Activated CD8-positive, alpha-beta T cell treated with anti-CD3 and anti-CD28 coated beads, Interleukin-2, amount 10 ng/mL, durations not matched to agents 7 days and 5 days (primary cell): ENCODE measurements around the gene PNMA6E. TPM values are rescaled to one million over a fixed set of nuclear protein-coding genes. Genes with fewer than 3 reads are reported as not detected.
A peak's percentile ranks its signal among the peaks of the same experiment; 100 is the strongest.
"Not testable (repeated sequence)": the region's sequence is repeated elsewhere in the genome, so short reads cannot be mapped to it uniquely, and the experiment has no call there.

Experiments used
- ATAC-seq: fragments of 150-1000 bp; cut with Tn5 transposase; one replicate; pipeline ENCODE4 v1.10.0; 2021; ENCODE audit warnings: moderate library complexity
- CTCF ChIA-PET: fragments of 350-600 bp; sonication (Branson Sonifier 250); formaldehyde crosslinking; loops from one replicate; lab custom pipeline; 2021; ENCODE audit warnings: antibody characterized with exemption; lab: Charles Lee
- POLR2A ChIA-PET: fragments of 350-600 bp; sonication (Branson Sonifier 250); formaldehyde crosslinking; loops from one replicate; lab custom pipeline; 2021; ENCODE audit warnings: antibody characterized with exemption; lab: Charles Lee
- DNase-seq: peaks from one replicate; pipeline ENCODE4 v3.0.0-alpha.2; 2020
- H3K27ac Mint-ChIP-seq: one replicate; pipeline ENCODE4 v1.8.0; 2021; ENCODE audit warnings: mild to moderate bottlenecking, mixed read lengths
- H3K27me3 Mint-ChIP-seq: one replicate; pipeline ENCODE4 v1.8.0; 2021; ENCODE audit warnings: low read depth, mixed read lengths
- H3K36me3 Mint-ChIP-seq: one replicate; pipeline ENCODE4 v1.8.0; 2021; ENCODE audit warnings: low read depth, mixed read lengths
- H3K4me1 Mint-ChIP-seq: one replicate; pipeline ENCODE4 v1.8.0; 2021; ENCODE audit warnings: low read depth, mixed read lengths
- H3K4me3 Mint-ChIP-seq: one replicate; pipeline ENCODE4 v1.8.0; 2021; ENCODE audit warnings: mild to moderate bottlenecking, mixed read lengths
- H3K9me3 Mint-ChIP-seq: one replicate; pipeline ENCODE4 v1.8.0; 2022; ENCODE audit warnings: mixed read lengths; ENCODE audit not compliant: insufficient read depth
- total RNA-seq, 2 experiments: library from RNA; stranded (reverse); gene quantifications; one replicate each; pipeline ENCODE4 v1.2.3, GENCODE V29; 2021

PNMA6E gene
- total RNA-seq, 2 experiments from 2014 or later = not detected

GRCh38 chrX:153400146-153401132 lies 711 bp downstream of the PNMA6E start:
- no peak overlapping the region for H3K4me3 Mint-ChIP-seq
- H3K4me1 Mint-ChIP-seq = peaks cover 9% of the 10 kb centered on the region
- peaks cover 5% of the 10 kb centered on the region for H3K27me3 Mint-ChIP-seq
- CTCF ChIA-PET = interaction anchor here (1.0 kb wide), 1 partner anchor 70 kb away, joined by 3 read pairs; the partner anchor contains the start of gene HAUS7
- H3K27ac Mint-ChIP-seq = no peak overlapping the region
- H3K36me3 Mint-ChIP-seq = no peaks in the 10 kb centered on the region
- DNase-seq (peak; percentile 58), ATAC-seq (peak; percentile 58)
- POLR2A ChIA-PET = no interaction called here
- no peaks in the 10 kb centered on the region for H3K9me3 Mint-ChIP-seq

GRCh38 chrX:153398275-153398960 lies 2.7 kb downstream of the PNMA6E start:
- ChIA-PET CTCF (no interaction called here), POLR2A (no interaction called here)
- no peak overlapping the region for H3K27ac Mint-ChIP-seq
- H3K27me3 Mint-ChIP-seq = peaks cover 5% of the 10 kb centered on the region
- no peaks in the 10 kb centered on the region for H3K9me3 Mint-ChIP-seq
- ATAC-seq (no peak), DNase-seq (no peak)
- H3K4me3 Mint-ChIP-seq = no peak overlapping the region
- H3K4me1 Mint-ChIP-seq = peaks cover 11% of the 10 kb centered on the region
- H3K36me3 Mint-ChIP-seq = no peaks in the 10 kb centered on the region

GRCh38 chrX:153397256-153397960 lies 3.7 kb downstream of the PNMA6E start:
- H3K4me3 Mint-ChIP-seq = no peak overlapping the region

GRCh38 chrX:153396320-153397195 lies 4.6 kb downstream of the PNMA6E start:
- H3K4me1 Mint-ChIP-seq = peaks cover 11% of the 10 kb centered on the region
- ChIA-PET CTCF (no interaction called here), POLR2A (no interaction called here)
- no peak overlapping the region for H3K4me3 Mint-ChIP-seq
- H3K36me3 Mint-ChIP-seq = no peaks in the 10 kb centered on the region
- DNase-seq = no peak
- H3K27me3 Mint-ChIP-seq = no peaks in the 10 kb centered on the region
- H3K27ac Mint-ChIP-seq = no peak overlapping the region
- H3K9me3 Mint-ChIP-seq = no peaks in the 10 kb centered on the region
- ATAC-seq = no peak

More at GRCh38 chrX:153397256-153397960, 3.7 kb downstream of the PNMA6E start:
- peaks cover 11% of the 10 kb centered on the region for H3K4me1 Mint-ChIP-seq
- no peak overlapping the region for H3K27ac Mint-ChIP-seq
- no peaks in the 10 kb centered on the region for H3K9me3 Mint-ChIP-seq
- DNase-seq = no peak
- no peak for ATAC-seq
- H3K36me3 Mint-ChIP-seq = no peaks in the 10 kb centered on the region
- ChIA-PET POLR2A (no interaction called here), CTCF (no interaction called here)
- H3K27me3 Mint-ChIP-seq = no peaks in the 10 kb centered on the region

GRCh38 chrX:153395613-153396319 lies 5.4 kb downstream of the PNMA6E start:
- no peaks in the 10 kb centered on the region for H3K9me3 Mint-ChIP-seq
- no peak overlapping the region for H3K4me3 Mint-ChIP-seq
- H3K27me3 Mint-ChIP-seq = no peaks in the 10 kb centered on the region
- ChIA-PET POLR2A (no interaction called here), CTCF (no interaction called here)
- no peaks in the 10 kb centered on the region for H3K36me3 Mint-ChIP-seq
- no peak for ATAC-seq
- DNase-seq = no peak
- no peak overlapping the region for H3K27ac Mint-ChIP-seq
- peaks cover 11% of the 10 kb centered on the region for H3K4me1 Mint-ChIP-seq

- Mint-ChIP-seq H3K27ac (no peak overlapping the region), H3K9me3 (no peaks in the 10 kb centered on the region), H3K36me3 (no peaks in the 10 kb centered on the region), H3K27me3 (no peaks in the 10 kb centered on the region), H3K4me1 (peaks cover 6% of the 10 kb centered on the region), H3K4me3 (no peak overlapping the region)
- CTCF ChIA-PET = no interaction called here
- POLR2A ChIA-PET = no interaction called here
- ATAC-seq (no peak), DNase-seq (no peak)
Measured at GRCh38 chrX:153394612-153395011, 6.5 kb downstream of the PNMA6E start.

GRCh38 chrX:153392642-153393321 lies 8.4 kb downstream of the PNMA6E start:
- H3K9me3 Mint-ChIP-seq = no peaks in the 10 kb centered on the region
- H3K27ac Mint-ChIP-seq = no peak overlapping the region
- DNase-seq (no peak), ATAC-seq (no peak)
- H3K27me3 Mint-ChIP-seq = no peaks in the 10 kb centered on the region
- H3K4me3 Mint-ChIP-seq = no peak overlapping the region
- H3K4me1 Mint-ChIP-seq = peaks cover 4% of the 10 kb centered on the region
- no peaks in the 10 kb centered on the region for H3K36me3 Mint-ChIP-seq
- ChIA-PET CTCF (interaction anchor here (1.1 to 1.2 kb wide), 2 partner anchors 10 to 451 kb away, joined by 3 to 4 read pairs; no protein-coding TSS in a partner anchor), POLR2A (no interaction called here)

GRCh38 chrX:153389460-153389768 lies 11.7 kb downstream of the PNMA6E start:
- POLR2A ChIA-PET, H3K4me3 Mint-ChIP-seq, H3K4me1 Mint-ChIP-seq, CTCF ChIA-PET, H3K27me3 Mint-ChIP-seq, ATAC-seq, H3K9me3 Mint-ChIP-seq, H3K27ac Mint-ChIP-seq, DNase-seq, H3K36me3 Mint-ChIP-seq: not testable (repeated sequence)

GRCh38 chrX:153388722-153389459 lies 12.3 kb downstream of the PNMA6E start:
- no peak overlapping the region for H3K4me3 Mint-ChIP-seq
- no peaks in the 10 kb centered on the region for H3K9me3 Mint-ChIP-seq
- peaks cover 2% of the 10 kb centered on the region for H3K27me3 Mint-ChIP-seq
- ATAC-seq = peak; percentile 30
- no peak overlapping the region for H3K27ac Mint-ChIP-seq
- H3K36me3 Mint-ChIP-seq = no peaks in the 10 kb centered on the region
- H3K4me1 Mint-ChIP-seq = no peaks in the 10 kb centered on the region
- POLR2A ChIA-PET = no interaction called here
- DNase-seq = no peak
- CTCF ChIA-PET = no interaction called here
